GM23338 (cell line): ENCODE measurements around the gene IL26. TPM values are rescaled to one million over a fixed set of nuclear protein-coding genes. Genes with fewer than 3 reads are reported as not detected.
"Not testable (repeated sequence)": the region's sequence is repeated elsewhere in the genome, so short reads cannot be mapped to it uniquely, and the experiment has no call there.

Experiments used
- ATAC-seq: fragments of 200-7000 bp; cut with Tn5 transposase; 3 replicates; pipeline ENCODE4 v1.9.1; 2020
- DNase-seq: peaks from one replicate; pipeline ENCODE4 v3.0.0-alpha.2; 2015; ENCODE audit warnings: low spot score
- H2AFZ ChIP-seq: fragments of 200-600 bp; sonication (generic); 2 replicates; pipeline ENCODE4 v1.8.0; 2016; ENCODE audit warnings: antibody characterized with exemption, mild to moderate bottlenecking, moderate library complexity
- H3F3A ChIP-seq: fragments of 200-600 bp; sonication (generic); replicated peaks from 2 replicates; pipeline ENCODE4 v1.8.0; 2017; ENCODE audit warnings: antibody characterized with exemption, mixed run types, low read depth
- H3K27ac ChIP-seq: fragments of 200-600 bp; sonication (generic); 2 replicates; pipeline ENCODE4 v1.6.1; 2016; ENCODE audit warnings: low read depth
- H3K27me3 ChIP-seq: fragments of 200-600 bp; sonication (generic); 2 replicates; pipeline ENCODE4 v1.8.0; 2016; ENCODE audit warnings: mild to moderate bottlenecking, mixed run types, moderate library complexity; ENCODE audit not compliant: insufficient read depth
- H3K36me3 ChIP-seq: fragments of 200-600 bp; sonication (generic); 2 replicates; pipeline ENCODE4 v1.8.0; 2016; ENCODE audit warnings: mild to moderate bottlenecking; ENCODE audit not compliant: insufficient read depth
- H3K4me1 ChIP-seq: fragments of 200-600 bp; sonication (generic); 2 replicates; pipeline ENCODE4 v1.8.0; 2016; ENCODE audit warnings: mild to moderate bottlenecking, moderate library complexity; ENCODE audit not compliant: insufficient read depth
- H3K4me2 ChIP-seq: fragments of 200-600 bp; sonication (generic); 2 replicates; pipeline ENCODE4 v1.7.1; 2017; ENCODE audit warnings: mixed run types
- H3K4me3 ChIP-seq: fragments of 200-600 bp; sonication (generic); 2 replicates; pipeline ENCODE4 v1.6.1; 2016; ENCODE audit warnings: mixed run types
- H3K79me2 ChIP-seq: fragments of 200-600 bp; sonication (generic); replicated peaks from 2 replicates; pipeline ENCODE4 v1.8.0; 2017; ENCODE audit warnings: mild to moderate bottlenecking; ENCODE audit not compliant: insufficient read depth
- H3K9me2 ChIP-seq: fragments of 200-600 bp; sonication (generic); 2 replicates; pipeline ENCODE4 v1.8.0; 2017; ENCODE audit not compliant: insufficient read depth
- H4K20me1 ChIP-seq: fragments of 200-600 bp; sonication (generic); replicated peaks from 2 replicates; pipeline ENCODE4 v1.8.0; 2017; ENCODE audit warnings: mild to moderate bottlenecking; ENCODE audit not compliant: insufficient read depth
- H3K27ac Mint-ChIP-seq: 2 replicates; pipeline ENCODE4 v1.8.0; 2020; ENCODE audit warnings: inconsistent platforms, mild to moderate bottlenecking, moderate library complexity, mixed read lengths
- H3K27me3 Mint-ChIP-seq: 3 replicates; pipeline ENCODE4 v1.8.0; 2022; ENCODE audit warnings: low read depth, mild to moderate bottlenecking, moderate library complexity, mixed read lengths, inconsistent platforms; ENCODE audit not compliant: insufficient read depth, poor library complexity
- H3K36me3 Mint-ChIP-seq: 3 replicates; pipeline ENCODE4 v1.8.0; 2021; ENCODE audit warnings: low read depth, mild to moderate bottlenecking, inconsistent platforms, moderate library complexity, mixed read lengths
- H3K4me1 Mint-ChIP-seq: 3 replicates; pipeline ENCODE4 v1.8.0; 2020; ENCODE audit warnings: mild to moderate bottlenecking, inconsistent platforms, mixed read lengths
- H3K4me3 Mint-ChIP-seq: 3 replicates; pipeline ENCODE4 v1.8.0; 2021; ENCODE audit warnings: moderate library complexity, mild to moderate bottlenecking, inconsistent platforms, mixed read lengths
- H3K9me3 Mint-ChIP-seq: 3 replicates; pipeline ENCODE4 v1.8.0; 2020; ENCODE audit warnings: moderate library complexity, mild to moderate bottlenecking, inconsistent platforms, mixed read lengths
- EZH2 ChIP-seq: fragments of 200-600 bp; sonication (generic); IDR thresholded peaks from one replicate; pipeline ENCODE4 v1.8.0; 2017; ENCODE audit warnings: antibody characterized with exemption, mild to moderate bottlenecking, low read depth; ENCODE audit not compliant: unreplicated experiment
- EZH2phosphoT487 ChIP-seq: fragments of 200-600 bp; sonication (generic); IDR thresholded peaks from one replicate; pipeline ENCODE4 v1.8.1; 2018; ENCODE audit warnings: antibody characterized with exemption; ENCODE audit not compliant: unreplicated experiment
- JUNB ChIP-seq: IDR thresholded peaks from one replicate; pipeline ENCODE4 v1.6.1; 2016; ENCODE audit warnings: antibody characterized with exemption; ENCODE audit not compliant: unreplicated experiment
- NANOG ChIP-seq: IDR thresholded peaks from 2 replicates; pipeline ENCODE4 v1.6.1; 2016; ENCODE audit warnings: antibody characterized with exemption, borderline replicate concordance
- POLR2AphosphoS5 ChIP-seq: IDR thresholded peaks from 2 replicates; pipeline ENCODE4 v1.6.1; 2016; ENCODE audit warnings: antibody characterized with exemption, low read depth
- STAT1 ChIP-seq: IDR thresholded peaks from one replicate; pipeline ENCODE4 v1.6.1; 2016; ENCODE audit warnings: antibody characterized with exemption; ENCODE audit not compliant: unreplicated experiment
- ZNF114 ChIP-seq: fragments of 250-450 bp; sonication (Bioruptor Pico); IDR thresholded peaks from 2 replicates; pipeline ENCODE4 v1.5.0; 2020; ENCODE audit warnings: mild to moderate bottlenecking, moderate library complexity
- ZNF331 ChIP-seq: fragments of 250-450 bp; sonication (Bioruptor Pico); IDR thresholded peaks from 2 replicates; pipeline ENCODE4 v1.5.0; 2020; ENCODE audit warnings: low read depth, mild to moderate bottlenecking, moderate library complexity
- polyA plus RNA-seq: library from polyadenylated mRNA; unstranded; fragments of >200 nt; fragmentation: Nextera tagmentation; extraction: Ambion mirVana; gene quantifications from 2 replicates; pipeline ENCODE4 v1.2.1, GENCODE V29; 2016
- total RNA-seq: library from RNA; depleted of rRNA; stranded (reverse); fragments of >200 nt; shearing (Covaris generic); gene quantifications from 2 replicates; pipeline ENCODE4 v1.2.3, GENCODE V29; 2014
- TF ChIP-seq, protein P1 (sequence below), 2 experiments: fragments of 200-600 bp in 1 of 2; sonication (generic) in 1 of 2; conservative IDR thresholded peaks; 2 replicates each; pipeline versions ENCODE4 v1.5.1 to v1.6.1; 2016 to 2017; ENCODE audit warnings: antibody characterized with exemption in 2 of 2, low read depth in 2 of 2, mild to moderate bottlenecking in 2 of 2, moderate library complexity in 1 of 2
- TF ChIP-seq, protein P2 (sequence below): IDR thresholded peaks from one replicate; pipeline ENCODE4 v1.6.1; 2018; ENCODE audit warnings: antibody characterized with exemption; ENCODE audit not compliant: unreplicated experiment
- TF ChIP-seq, protein P3 (sequence below): IDR thresholded peaks from 2 replicates; pipeline ENCODE4 v1.6.1; 2016; ENCODE audit warnings: antibody characterized with exemption

The IL26 gene
- total and polyA plus RNA-seq, 2 experiments from 2014 or later, result not detected

DNA sequence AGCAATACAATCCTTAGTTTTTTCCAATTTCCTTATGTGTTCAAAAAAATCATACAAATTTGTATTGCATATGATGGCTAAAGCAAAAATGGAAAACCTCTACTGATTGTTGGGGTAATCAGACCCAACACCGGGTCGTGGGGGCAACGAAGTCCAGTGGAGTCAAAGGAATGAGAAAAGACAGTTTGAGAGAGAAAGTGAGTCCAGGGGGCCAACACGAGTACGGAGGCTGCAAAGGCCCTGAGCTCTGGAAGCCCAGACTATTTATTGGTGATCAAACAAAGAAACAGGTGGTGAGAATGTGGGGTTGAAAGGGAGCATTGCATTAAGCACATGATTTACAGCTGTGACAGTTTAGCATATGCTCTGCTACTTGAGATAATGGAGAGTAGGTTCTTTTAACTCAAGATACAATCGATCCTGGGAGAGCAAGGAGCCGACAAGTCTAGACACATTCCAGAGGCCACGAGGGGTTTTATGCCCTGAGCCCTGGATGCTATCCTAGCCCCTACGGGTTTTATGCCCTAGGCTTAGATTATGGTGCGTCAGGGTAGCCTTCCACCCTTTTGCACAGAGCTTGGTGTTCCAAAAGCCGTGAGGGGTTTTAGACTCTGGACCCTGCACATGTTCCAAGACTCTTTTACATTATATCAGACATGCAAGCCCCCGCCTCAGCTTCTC lies 16.4 kb downstream of the IL26 start:
- not testable (repeated sequence) for H3K27ac Mint-ChIP-seq, H3K4me1 Mint-ChIP-seq, H3K27me3 ChIP-seq, H4K20me1 ChIP-seq, H3K27me3 Mint-ChIP-seq, H3K4me1 ChIP-seq, H3K9me2 ChIP-seq, H3K27ac ChIP-seq, H3K36me3 ChIP-seq, H3K9me3 Mint-ChIP-seq, H3K36me3 Mint-ChIP-seq, H3F3A ChIP-seq, H3K4me2 ChIP-seq, H3K4me3 Mint-ChIP-seq, H3K4me3 ChIP-seq, H3K79me2 ChIP-seq
- H2AFZ ChIP-seq, result 0 out of 2 replicates have a peak overlapping the region, but pooled peaks have one; percentile 40
- ATAC-seq (peak; percentile 26; the same call in 1 of the 3 replicates), DNase-seq (peak; percentile 13)

DNA sequence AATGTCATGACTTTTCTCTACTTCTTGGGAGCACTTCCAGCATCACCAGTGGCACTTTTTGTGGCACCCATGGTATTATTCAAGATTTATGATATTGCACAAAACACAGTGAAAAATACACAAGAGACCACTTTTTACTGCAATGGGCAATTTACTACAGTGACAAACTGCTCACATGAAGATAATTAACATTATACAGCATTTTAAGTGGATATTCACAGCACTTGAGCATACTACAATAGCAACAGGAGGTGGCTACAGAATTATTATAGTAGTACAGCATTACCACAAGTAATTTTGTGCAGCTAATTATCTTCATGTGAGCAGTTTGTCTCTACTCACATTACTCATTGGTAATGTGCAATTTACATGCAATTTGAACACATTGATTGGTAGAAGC lies 18.3 kb downstream of the IL26 start:
- DNase-seq, result no peak
- Mint-ChIP-seq H3K27ac (no peak overlapping the region), H3K36me3 (no peaks in the 10 kb centered on the region), H3K9me3 (no peaks in the 10 kb centered on the region), H3K27me3 (peaks cover 3% of the 10 kb centered on the region), H3K4me3 (no peak overlapping the region), H3K4me1 (peaks cover 3% of the 10 kb centered on the region; the same call in 1 of the 3 replicates)
- H3K9me2 ChIP-seq, result peaks cover 7% of the 10 kb centered on the region; the same call in 1 of the 2 replicates
- H2AFZ ChIP-seq, result no peak overlapping the region
- H4K20me1 ChIP-seq, result no peaks in the 10 kb centered on the region
- H3K27me3 ChIP-seq, result no peaks in the 10 kb centered on the region
- H3K4me3 ChIP-seq, result no peak overlapping the region
- H3K4me1 ChIP-seq, result peaks cover 7% of the 10 kb centered on the region; the same call in 1 of the 2 replicates
- no peaks in the 10 kb centered on the region for H3K36me3 ChIP-seq
- ATAC-seq, result no peak
- no peaks in the 10 kb centered on the region for H3K79me2 ChIP-seq
- H3F3A ChIP-seq, result no peaks in the 10 kb centered on the region
- no peak overlapping the region for H3K27ac ChIP-seq
- H3K4me2 ChIP-seq, result no peak overlapping the region
- TF ChIP-seq, protein P1, sequence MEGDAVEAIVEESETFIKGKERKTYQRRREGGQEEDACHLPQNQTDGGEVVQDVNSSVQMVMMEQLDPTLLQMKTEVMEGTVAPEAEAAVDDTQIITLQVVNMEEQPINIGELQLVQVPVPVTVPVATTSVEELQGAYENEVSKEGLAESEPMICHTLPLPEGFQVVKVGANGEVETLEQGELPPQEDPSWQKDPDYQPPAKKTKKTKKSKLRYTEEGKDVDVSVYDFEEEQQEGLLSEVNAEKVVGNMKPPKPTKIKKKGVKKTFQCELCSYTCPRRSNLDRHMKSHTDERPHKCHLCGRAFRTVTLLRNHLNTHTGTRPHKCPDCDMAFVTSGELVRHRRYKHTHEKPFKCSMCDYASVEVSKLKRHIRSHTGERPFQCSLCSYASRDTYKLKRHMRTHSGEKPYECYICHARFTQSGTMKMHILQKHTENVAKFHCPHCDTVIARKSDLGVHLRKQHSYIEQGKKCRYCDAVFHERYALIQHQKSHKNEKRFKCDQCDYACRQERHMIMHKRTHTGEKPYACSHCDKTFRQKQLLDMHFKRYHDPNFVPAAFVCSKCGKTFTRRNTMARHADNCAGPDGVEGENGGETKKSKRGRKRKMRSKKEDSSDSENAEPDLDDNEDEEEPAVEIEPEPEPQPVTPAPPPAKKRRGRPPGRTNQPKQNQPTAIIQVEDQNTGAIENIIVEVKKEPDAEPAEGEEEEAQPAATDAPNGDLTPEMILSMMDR (conservative IDR thresholded peaks at IDR 0.05; ENCODE audit: low read depth in 2 of 2), result no peak
- TF ChIP-seq EZH2 (no peak), EZH2phosphoT487 (no peak), JUNB (no peak), STAT1 (no peak), ZNF331 (CRISPR knock-in tag) (no peak), ZNF114 (CRISPR knock-in tag) (no peak), POLR2AphosphoS5 (no peak), NANOG (no peak)
- TF ChIP-seq, protein P2, sequence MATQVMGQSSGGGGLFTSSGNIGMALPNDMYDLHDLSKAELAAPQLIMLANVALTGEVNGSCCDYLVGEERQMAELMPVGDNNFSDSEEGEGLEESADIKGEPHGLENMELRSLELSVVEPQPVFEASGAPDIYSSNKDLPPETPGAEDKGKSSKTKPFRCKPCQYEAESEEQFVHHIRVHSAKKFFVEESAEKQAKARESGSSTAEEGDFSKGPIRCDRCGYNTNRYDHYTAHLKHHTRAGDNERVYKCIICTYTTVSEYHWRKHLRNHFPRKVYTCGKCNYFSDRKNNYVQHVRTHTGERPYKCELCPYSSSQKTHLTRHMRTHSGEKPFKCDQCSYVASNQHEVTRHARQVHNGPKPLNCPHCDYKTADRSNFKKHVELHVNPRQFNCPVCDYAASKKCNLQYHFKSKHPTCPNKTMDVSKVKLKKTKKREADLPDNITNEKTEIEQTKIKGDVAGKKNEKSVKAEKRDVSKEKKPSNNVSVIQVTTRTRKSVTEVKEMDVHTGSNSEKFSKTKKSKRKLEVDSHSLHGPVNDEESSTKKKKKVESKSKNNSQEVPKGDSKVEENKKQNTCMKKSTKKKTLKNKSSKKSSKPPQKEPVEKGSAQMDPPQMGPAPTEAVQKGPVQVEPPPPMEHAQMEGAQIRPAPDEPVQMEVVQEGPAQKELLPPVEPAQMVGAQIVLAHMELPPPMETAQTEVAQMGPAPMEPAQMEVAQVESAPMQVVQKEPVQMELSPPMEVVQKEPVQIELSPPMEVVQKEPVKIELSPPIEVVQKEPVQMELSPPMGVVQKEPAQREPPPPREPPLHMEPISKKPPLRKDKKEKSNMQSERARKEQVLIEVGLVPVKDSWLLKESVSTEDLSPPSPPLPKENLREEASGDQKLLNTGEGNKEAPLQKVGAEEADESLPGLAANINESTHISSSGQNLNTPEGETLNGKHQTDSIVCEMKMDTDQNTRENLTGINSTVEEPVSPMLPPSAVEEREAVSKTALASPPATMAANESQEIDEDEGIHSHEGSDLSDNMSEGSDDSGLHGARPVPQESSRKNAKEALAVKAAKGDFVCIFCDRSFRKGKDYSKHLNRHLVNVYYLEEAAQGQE, result no peak
- TF ChIP-seq, protein P3, sequence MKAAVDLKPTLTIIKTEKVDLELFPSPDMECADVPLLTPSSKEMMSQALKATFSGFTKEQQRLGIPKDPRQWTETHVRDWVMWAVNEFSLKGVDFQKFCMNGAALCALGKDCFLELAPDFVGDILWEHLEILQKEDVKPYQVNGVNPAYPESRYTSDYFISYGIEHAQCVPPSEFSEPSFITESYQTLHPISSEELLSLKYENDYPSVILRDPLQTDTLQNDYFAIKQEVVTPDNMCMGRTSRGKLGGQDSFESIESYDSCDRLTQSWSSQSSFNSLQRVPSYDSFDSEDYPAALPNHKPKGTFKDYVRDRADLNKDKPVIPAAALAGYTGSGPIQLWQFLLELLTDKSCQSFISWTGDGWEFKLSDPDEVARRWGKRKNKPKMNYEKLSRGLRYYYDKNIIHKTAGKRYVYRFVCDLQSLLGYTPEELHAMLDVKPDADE, result no peak
